ENCODE measurements around the gene CHMP1B. TPM values are rescaled to one million over a fixed set of nuclear protein-coding genes. Genes with fewer than 3 reads are reported as not detected.

CHMP1B gene
- total RNA-seq, 120 experiments from 2014 or later: 26.5 to 54.3 (median 43.5) TPM

Other genes starting within 250 kb of the CHMP1B start
- not detected for gene SLC35G4, start 241.8 kb upstream of the CHMP1B start, total RNA-seq
- 10 to 100 TPM in 119 of 120 experiments, 1 to 10 TPM in 1; 9.4 to 88.3 (median 37.0) TPM for gene GNAL, start 162.1 kb upstream of the CHMP1B start, total RNA-seq
- 10 to 100 TPM; 28.8 to 68.7 (median 48.6) TPM for gene MPPE1, start 56.9 kb downstream of the CHMP1B start, total RNA-seq
- 10 to 100 TPM in 45 of 120 experiments, 1 to 10 TPM in 75; 3.8 to 27.2 (median 9.1) TPM for gene IMPA2, start 130.1 kb downstream of the CHMP1B start, total RNA-seq
- 1 to 10 TPM in 116 of 120 experiments, under 1 TPM in 4; 0.32 to 8.2 (median 2.6) TPM for gene ANKRD62, start 242.4 kb downstream of the CHMP1B start, total RNA-seq